ENCODE results near the gene SLC38A7. TPM values are rescaled to one million over a fixed set of nuclear protein-coding genes. Genes with fewer than 3 reads are reported as not detected.

Gene SLC38A7
- total RNA-seq, 1 donor from 2014 or later = 27.7 TPM

DNA sequence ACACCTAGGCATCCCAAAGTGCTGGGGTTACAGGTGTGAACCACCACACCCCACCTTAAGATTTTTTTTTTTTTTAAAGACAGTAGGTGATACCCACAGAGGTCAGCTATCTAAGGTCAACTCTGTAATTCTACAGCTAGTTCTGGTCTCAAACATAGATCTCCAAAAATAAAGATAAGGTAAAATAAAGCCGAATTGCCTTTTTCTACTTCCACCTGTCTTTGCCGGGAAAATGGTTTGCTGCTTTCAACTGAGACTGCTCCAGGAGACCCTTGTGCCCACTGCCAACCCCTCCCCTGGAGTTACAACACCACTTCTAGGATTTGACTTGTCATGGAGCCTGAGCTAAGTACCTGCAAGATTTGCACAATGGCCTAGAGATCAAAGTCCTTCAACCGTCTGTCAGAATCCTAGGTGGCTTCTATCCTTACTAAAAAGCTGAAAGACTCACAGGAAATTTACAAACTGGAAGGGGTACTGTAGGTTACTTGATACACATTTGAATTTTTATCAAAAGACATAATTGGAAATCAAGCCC, 50.2 kb downstream of the SLC38A7 start:
- no peak for DNase-seq

DNA sequence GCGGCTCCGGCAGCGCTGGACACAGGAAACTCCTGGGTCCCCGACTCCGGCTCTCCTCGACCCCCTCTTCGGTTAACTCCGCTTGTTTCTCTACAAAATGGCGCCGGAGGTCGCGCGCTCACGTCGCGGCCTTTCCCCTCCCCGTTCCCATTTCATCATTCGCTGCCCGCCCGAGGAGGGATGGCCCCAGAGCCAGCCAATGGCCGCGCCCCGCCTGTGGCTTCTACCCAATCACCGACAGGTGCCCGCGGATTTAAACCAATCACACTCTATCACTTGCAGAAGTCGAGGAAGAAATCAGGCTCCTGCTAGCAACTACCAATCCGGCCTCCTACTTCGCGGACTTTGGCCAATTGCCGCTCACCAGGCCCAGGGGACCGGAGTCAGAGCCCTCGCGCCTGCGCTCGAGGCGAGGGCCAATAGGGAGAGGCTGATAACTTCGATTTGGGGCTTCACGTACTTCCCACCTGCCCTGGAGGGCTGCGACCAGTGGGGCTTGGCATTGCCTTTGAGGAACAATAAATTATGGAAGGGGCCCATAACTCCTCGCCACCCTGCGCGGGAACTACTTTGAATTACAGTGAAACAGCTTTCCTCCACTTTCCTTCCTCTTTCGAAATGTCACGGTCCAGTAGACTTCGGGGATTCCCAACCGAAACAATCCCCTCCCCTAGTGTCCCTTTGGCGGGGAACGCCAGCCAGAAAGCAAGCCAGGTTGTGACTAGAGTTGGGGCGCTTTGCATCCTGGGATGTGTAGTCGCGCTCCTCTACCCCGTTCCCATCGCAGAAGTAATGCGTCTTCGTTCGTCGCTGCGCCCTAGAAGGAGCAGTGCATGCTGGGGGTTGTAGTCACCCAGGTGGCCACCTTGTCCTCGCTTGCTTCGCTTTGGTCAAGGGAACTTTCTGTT, 54.6 kb downstream of the SLC38A7 start, which contains the start of gene CNOT1:
CNOT1 (minus strand) TSS at position 94 of the 908 bp plus-strand sequence. CDS start 30,489 bp downstream, outside the sequence.
- peak; percentile 99 for DNase-seq

DNA sequence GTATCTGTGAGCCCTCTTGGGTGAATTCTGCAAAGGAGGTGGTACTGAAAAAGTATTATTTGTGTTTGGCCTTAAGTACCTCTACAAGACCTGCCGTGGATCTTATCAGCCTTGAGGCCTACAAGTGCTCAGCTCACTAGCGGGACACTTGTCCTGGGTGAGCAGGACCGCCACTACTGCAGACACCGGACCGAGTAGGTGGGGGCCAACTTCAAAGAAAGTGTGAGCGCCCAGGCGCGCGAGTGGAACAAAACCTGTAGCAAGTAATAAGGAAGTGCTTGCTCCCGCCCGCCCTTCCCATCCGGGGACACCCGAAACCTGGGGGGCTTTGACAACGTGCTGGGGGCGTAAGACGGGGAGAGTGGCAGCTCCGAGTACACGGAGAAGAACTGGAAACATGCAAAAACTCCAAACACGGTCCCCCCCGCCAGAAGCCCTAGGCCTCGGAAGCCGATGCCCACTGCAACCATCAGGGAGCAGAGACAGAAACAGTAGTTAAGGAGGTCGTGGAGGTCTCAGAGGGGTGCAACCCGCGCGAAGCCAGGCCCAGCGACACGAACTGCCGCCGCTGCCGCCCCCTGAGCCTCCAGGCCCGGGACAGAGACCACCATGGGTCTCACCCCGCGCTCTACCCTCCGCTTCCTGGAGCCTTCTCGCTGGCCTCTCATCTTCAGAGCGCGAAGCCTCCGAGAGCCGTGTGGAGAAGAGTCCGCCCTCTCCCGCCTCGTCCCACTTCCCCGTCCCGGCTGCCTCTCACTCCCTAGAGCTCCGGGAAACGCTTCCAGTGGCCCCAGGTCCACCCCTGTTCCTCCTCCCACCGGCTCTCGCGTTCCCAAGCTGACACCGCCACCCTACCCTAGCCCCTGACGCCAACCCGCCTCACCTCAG, 55.5 kb downstream of the SLC38A7 start:
- peak; percentile 50 for DNase-seq

DNA sequence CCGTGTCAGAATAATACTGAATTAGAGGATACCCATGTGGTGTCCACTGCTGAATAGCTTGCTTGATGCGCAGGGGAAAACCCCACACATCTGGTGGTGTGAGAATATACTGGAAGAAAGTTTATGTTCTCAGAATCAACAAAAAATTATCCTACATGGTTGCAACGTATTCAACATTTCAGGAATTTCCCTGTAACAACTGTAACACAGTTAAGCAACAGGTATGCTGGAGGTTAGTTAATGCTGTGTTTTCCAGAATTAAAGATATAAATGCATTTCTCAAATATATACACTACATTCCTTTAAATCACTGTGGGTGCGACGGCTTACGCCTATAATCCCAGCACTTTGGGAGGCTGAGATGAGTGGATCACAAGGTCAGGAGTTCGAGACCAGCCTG, 60.4 kb downstream of the SLC38A7 start:
- DNase-seq = no peak

DNA sequence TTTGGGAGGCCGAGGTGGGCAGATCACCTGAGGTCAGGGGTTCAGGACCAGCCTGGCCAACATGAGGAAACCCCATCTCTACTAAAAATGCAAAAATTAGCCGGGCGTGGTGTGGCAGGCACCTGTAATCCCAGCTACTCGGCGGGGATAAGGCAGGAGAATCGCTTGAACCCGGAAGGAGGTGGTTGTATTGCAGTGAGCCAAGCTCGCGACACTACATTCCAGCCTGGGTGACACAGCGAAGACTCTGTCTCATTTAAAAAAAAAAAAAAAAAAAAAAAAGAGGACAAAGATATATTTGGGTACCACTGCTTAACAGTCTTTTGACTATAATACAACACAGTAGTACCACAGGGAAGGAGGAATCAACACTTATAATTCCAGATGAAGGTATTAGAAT, 64.2 kb downstream of the SLC38A7 start:
- no peak for DNase-seq

DNA sequence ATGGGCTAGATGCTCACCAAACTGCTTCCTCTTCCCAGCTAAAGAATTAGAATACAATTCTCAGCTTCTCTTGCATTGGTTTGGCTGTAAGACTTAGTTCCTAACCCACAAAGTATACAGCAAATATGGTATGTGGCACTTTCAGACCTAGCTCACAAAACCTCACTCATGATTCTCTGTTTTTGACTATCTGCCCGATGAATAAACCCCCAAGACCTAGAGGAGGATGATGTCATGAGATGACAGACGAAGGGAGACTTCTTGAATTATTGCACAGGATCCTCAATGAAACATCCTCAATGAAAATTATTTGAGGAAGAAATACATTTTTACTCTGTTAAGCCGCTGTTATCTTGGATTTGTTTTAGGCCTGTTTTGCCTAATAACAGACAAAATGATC, 69.3 kb downstream of the SLC38A7 start:
- DNase-seq = no peak

Other genes with a start within 250 kb of the SLC38A7 start
- gene NDRG4, start 184.6 kb downstream of the SLC38A7 start, total RNA-seq = 62.6 and 89.0 TPM in 2 replicates
- gene SETD6, start 169.3 kb downstream of the SLC38A7 start, total RNA-seq = 9.4 and 21.4 TPM in 2 replicates
- 93.6 and 197 TPM in 2 replicates for gene CNOT1, start 54.9 kb downstream of the SLC38A7 start, total RNA-seq
- 44.9 and 96.9 TPM in 2 replicates for gene GOT2, start 49.5 kb upstream of the SLC38A7 start, total RNA-seq